Measurements from ENCODE around the gene KCTD15. TPM values are rescaled to one million over a fixed set of nuclear protein-coding genes. Genes with fewer than 3 reads are reported as not detected.

The KCTD15 gene
- total and polyA plus RNA-seq, 4 donors: 13.8 to 42.7 (median 30.5) TPM

DNA sequence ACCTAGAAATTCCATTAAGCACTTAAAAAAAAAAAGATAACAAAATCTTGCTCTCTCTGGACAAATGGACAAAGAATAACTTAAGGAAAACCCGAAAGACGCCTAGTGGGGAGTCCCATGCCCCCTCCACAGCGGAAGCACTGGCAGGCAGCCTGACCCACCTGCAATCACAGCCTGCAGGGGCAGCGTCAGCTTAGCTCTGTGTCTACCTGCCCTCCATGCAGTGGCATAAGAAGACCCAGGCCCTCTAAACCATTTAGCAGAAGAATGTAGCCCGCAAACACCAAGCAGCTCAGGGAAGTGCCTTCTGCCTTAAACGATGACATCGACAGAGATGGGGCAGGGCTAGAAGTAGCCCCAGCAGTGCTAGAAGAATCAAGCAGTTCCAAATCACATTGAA, 36.0 kb downstream of the KCTD15 start:
- no peak overlapping the region for H3K9ac ChIP-seq (ENCODE audit: insufficient read depth in 1 of 2, low read length in 2 of 2)
- DNase-seq: no peak
- no peak overlapping the region for H3K27ac ChIP-seq (ENCODE audit: low read depth in 1 of 2, low read length in 1 of 2)
- no peaks in the 10 kb centered on the region for H3K27me3 ChIP-seq (ENCODE audit: control insufficient read depth in 3 of 3, insufficient read depth in 3 of 3, low read length in 2 of 3)
- H3K4me3 ChIP-seq: no peak overlapping the region
- 59 to 75% methylated on average over 7 of the region's 7 CpGs for WGBS, 2 donors
- no peaks in the 10 kb centered on the region for H3K36me3 ChIP-seq (ENCODE audit: control insufficient read depth in 4 of 4, insufficient read depth in 4 of 4, low read length in 4 of 4)
- TF ChIP-seq, protein P1, sequence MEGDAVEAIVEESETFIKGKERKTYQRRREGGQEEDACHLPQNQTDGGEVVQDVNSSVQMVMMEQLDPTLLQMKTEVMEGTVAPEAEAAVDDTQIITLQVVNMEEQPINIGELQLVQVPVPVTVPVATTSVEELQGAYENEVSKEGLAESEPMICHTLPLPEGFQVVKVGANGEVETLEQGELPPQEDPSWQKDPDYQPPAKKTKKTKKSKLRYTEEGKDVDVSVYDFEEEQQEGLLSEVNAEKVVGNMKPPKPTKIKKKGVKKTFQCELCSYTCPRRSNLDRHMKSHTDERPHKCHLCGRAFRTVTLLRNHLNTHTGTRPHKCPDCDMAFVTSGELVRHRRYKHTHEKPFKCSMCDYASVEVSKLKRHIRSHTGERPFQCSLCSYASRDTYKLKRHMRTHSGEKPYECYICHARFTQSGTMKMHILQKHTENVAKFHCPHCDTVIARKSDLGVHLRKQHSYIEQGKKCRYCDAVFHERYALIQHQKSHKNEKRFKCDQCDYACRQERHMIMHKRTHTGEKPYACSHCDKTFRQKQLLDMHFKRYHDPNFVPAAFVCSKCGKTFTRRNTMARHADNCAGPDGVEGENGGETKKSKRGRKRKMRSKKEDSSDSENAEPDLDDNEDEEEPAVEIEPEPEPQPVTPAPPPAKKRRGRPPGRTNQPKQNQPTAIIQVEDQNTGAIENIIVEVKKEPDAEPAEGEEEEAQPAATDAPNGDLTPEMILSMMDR (IDR thresholded peaks at IDR 0.05; ENCODE audit: control extremely low read depth, extremely low read depth): no peak
- ATAC-seq (ENCODE audit: insufficient read depth, low FRiP score): no peak
- H3K4me1 ChIP-seq (ENCODE audit: control insufficient read depth in 5 of 5, insufficient read depth in 5 of 5, low read length in 5 of 5): no peaks in the 10 kb centered on the region
- H3K9me3 ChIP-seq (ENCODE audit: control insufficient read depth in 4 of 4, insufficient read depth in 3 of 4, low read length in 3 of 4): no peaks in the 10 kb centered on the region

- Histone ChIP-seq H3K9ac (ENCODE audit: insufficient read depth in 1 of 2, low read length in 2 of 2) (no peak overlapping the region), H3K4me3 (no peak overlapping the region), H3K27me3 (ENCODE audit: control insufficient read depth in 3 of 3, insufficient read depth in 3 of 3, low read length in 2 of 3) (peaks cover 0 to 4% (median 3%) of the 10 kb centered on the region in 3 donors), H3K36me3 (ENCODE audit: control insufficient read depth in 4 of 4, insufficient read depth in 4 of 4, low read length in 4 of 4) (no peaks in the 10 kb centered on the region), H3K4me1 (ENCODE audit: control insufficient read depth in 5 of 5, insufficient read depth in 5 of 5, low read length in 5 of 5) (no peaks in the 10 kb centered on the region), H3K9me3 (ENCODE audit: control insufficient read depth in 4 of 4, insufficient read depth in 3 of 4, low read length in 3 of 4) (no peaks in the 10 kb centered on the region), H3K27ac (ENCODE audit: low read depth in 1 of 2, low read length in 1 of 2) (no peak overlapping the region)
- TF ChIP-seq, protein P1 (IDR thresholded peaks at IDR 0.05; ENCODE audit: control extremely low read depth, extremely low read depth): no peak
- DNase-seq (no peak), ATAC-seq (ENCODE audit: insufficient read depth, low FRiP score) (no peak)
- 84% methylated on average over 4 of the region's 4 CpGs for WGBS, 2 donors
Measured at GRCh38 chr19:33840382-33840781, 43.7 kb downstream of the KCTD15 start.

DNA sequence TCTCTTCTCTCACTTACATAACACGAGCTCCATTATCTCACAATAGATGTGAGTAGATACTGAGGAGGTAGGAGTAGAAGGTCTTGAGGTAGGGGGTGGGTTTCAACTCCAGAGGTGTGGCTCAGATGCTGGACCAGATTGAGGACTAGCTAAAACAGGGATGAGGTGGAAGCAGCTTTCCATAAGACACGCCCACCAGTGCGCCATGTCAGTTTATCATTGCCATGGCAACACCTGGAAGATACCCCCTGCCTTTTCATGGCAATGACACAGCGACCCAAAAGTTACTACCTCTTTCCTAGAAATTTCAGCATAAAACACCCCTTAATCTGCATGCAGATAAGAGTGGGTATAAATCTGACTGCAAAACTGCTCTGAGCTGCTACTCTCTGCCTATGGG, 44.1 kb downstream of the KCTD15 start:
- TF ChIP-seq, protein P1 (IDR thresholded peaks at IDR 0.05; ENCODE audit: control extremely low read depth, extremely low read depth): no peak
- DNase-seq (no peak), ATAC-seq (ENCODE audit: insufficient read depth, low FRiP score) (no peak)
- H3K4me1 ChIP-seq (ENCODE audit: control insufficient read depth in 5 of 5, insufficient read depth in 5 of 5, low read length in 5 of 5): no peaks in the 10 kb centered on the region
- no peaks in the 10 kb centered on the region for H3K36me3 ChIP-seq (ENCODE audit: control insufficient read depth in 4 of 4, insufficient read depth in 4 of 4, low read length in 4 of 4)
- WGBS, 2 donors: 79 to 80% methylated on average over 4 of the region's 4 CpGs
- peaks cover 0 to 4% (median 3%) of the 10 kb centered on the region in 3 donors for H3K27me3 ChIP-seq (ENCODE audit: control insufficient read depth in 3 of 3, insufficient read depth in 3 of 3, low read length in 2 of 3)
- no peak overlapping the region for H3K4me3 ChIP-seq
- no peaks in the 10 kb centered on the region for H3K9me3 ChIP-seq (ENCODE audit: control insufficient read depth in 4 of 4, insufficient read depth in 3 of 4, low read length in 3 of 4)
- H3K27ac ChIP-seq (ENCODE audit: low read depth in 1 of 2, low read length in 1 of 2): no peak overlapping the region
- H3K9ac ChIP-seq (ENCODE audit: insufficient read depth in 1 of 2, low read length in 2 of 2): no peak overlapping the region

DNA sequence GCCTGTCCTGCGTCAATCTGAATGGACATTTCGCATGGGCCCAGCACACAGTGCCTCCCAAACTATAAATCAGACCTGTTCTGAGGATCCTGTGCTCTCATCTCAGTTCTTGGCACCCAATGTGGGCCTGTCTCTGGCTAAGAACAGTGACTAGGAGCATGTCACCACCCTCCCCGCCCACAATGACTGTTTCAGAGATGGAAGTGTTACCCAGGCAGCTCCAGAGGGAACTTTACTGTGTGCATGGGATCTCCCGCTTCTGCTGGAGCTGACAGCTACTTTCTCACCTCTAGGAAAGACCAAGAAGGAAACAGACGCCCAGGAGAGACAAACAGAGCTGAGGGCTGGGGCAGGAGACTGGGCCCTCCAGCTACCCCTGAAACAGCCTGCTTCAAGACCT, 45.0 kb downstream of the KCTD15 start:
- DNase-seq (no peak), ATAC-seq (ENCODE audit: insufficient read depth, low FRiP score) (no peak)
- TF ChIP-seq, protein P1 (IDR thresholded peaks at IDR 0.05; ENCODE audit: control extremely low read depth, extremely low read depth): no peak
- Histone ChIP-seq H3K27me3 (ENCODE audit: control insufficient read depth in 3 of 3, insufficient read depth in 3 of 3, low read length in 2 of 3) (peaks cover 0 to 4% (median 3%) of the 10 kb centered on the region in 3 donors), H3K9ac (ENCODE audit: insufficient read depth in 1 of 2, low read length in 2 of 2) (no peak overlapping the region), H3K4me1 (ENCODE audit: control insufficient read depth in 5 of 5, insufficient read depth in 5 of 5, low read length in 5 of 5) (no peaks in the 10 kb centered on the region), H3K27ac (ENCODE audit: low read depth in 1 of 2, low read length in 1 of 2) (no peak overlapping the region), H3K36me3 (ENCODE audit: control insufficient read depth in 4 of 4, insufficient read depth in 4 of 4, low read length in 4 of 4) (no peaks in the 10 kb centered on the region), H3K4me3 (no peak overlapping the region), H3K9me3 (ENCODE audit: control insufficient read depth in 4 of 4, insufficient read depth in 3 of 4, low read length in 3 of 4) (no peaks in the 10 kb centered on the region)
- 86 to 96% methylated on average over 5 of the region's 5 CpGs for WGBS, 2 donors

Measured in lung (tissue), 12 donors.